Measurements from ENCODE around the gene XAB2. TPM values are rescaled to one million over a fixed set of nuclear protein-coding genes. Genes with fewer than 3 reads are reported as not detected.

Gene XAB2
- 42.2 and 45.3 TPM in 2 replicates for total RNA-seq

DNA sequence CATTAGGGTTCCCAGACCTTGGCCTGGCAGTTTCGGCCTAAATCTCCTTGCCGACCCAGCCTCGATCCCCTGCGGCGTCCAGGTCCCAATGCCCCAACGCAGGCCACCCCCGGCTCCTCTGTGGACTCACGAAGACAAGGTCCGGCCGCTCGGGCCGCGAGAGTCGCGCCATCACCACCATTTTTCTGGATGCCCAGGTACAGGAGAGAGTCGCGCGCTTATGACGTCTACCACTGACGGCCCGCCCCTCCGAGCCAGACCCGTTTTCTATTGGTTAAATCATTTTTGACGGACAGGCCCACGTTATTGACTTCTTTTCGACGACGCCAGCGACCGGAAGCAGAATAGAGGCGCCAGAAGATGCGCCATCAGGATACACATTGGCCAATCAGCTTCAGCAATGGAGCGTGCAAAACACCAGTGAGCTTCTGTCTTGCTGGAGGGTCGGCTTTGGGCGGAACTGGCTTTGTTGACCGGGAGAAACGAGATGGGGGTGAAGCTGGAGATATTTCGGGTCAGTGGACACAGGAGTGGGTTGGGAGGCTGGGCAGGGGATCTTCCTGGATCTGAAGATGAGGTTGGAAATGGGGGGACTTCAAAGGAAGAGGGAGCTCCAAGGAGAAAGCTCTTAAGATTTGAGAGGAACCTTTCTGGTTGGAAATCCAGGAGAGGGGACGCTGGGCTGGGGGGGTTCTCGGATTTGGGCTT lies at the start of gene XAB2, which contains the start of gene PET100:
XAB2 (minus strand) TSS at position 199 of the 708 bp plus-strand sequence; CDS start at position 181, 18 bp downstream.
PET100 (plus strand) TSS at position 447 of the 708 bp plus-strand sequence; CDS start at position 488, 41 bp downstream.

DNA sequence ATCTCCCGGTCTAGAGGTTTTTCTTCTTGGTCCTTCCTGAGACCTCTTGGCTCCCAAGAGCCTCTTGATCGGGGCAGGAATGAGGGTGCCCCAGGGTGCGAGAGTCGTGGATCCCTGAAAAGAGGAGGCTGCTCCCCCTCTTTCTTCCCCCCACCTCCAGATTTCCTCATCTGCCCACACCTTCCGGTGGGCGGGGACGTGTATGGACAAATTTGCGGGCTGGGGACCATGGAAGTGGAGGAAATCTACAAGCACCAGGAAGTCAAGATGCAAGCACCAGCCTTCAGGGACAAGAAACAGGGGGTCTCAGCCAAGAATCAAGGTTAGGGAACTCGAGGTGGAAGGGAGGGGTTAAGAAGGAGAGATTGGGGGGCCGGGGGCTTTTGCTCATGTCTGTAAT lies 47.5 kb upstream of the XAB2 start, which contains the start of gene MCEMP1:
MCEMP1 (plus strand) TSS at position 237 of the 400 bp plus-strand sequence; CDS start at position 268, 31 bp downstream.

DNA sequence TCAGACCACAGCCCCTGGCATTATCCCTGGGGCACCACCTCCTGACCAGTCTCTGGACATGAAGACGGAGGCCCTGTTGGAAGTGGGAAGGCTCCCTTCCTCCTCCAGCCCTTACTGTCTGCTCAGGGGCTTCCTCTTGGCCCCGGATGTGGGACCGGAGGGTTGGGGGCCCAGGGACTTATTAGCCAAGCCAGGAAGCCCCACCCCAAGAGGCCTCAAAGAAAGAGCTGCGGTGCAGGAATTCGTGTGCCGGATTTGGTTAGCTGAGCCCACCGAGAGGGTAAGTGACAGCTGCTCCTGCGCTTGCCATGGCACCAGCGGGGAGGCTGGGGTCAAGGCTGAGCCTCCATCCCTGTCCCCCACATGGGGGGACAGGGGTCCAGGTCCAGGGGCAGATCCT lies 39.5 kb upstream of the XAB2 start, which contains the start of gene RETN:
RETN (plus strand) TSS at position 208 of the 400 bp plus-strand sequence. CDS start 278 bp downstream, outside the sequence.

DNA sequence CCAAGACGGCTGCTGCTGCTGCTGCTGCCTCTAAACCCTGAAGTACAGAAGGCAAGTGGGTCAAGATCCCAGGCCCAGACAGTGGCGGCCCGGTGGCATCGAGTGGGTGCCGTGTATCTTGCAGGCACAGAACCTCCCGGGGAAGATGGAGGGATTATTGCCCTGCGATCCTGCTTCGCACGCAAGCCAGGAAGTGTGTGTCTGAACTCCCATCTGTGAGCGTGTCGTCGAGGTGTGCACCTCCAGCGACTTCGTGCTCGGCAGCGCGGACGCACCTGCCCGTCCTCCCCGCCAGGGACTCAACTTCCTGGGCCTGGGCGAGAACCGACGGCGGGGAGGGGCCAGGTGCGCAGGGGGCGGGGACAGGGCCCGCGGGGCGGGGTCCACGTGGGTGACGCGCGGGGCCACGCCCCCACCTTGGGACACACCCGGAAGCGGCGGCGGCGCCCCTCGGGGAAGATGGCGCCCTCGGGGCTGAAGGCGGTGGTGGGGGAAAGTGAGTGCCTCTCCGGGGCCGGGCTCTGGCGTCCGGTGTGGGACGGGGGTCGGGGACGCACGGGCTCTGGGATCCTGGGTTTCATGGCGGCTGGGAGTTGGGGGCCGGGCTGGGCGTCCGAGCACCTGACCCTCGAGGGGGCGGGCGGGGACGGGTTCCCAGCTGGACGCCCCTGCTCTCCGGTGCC lies 7.5 kb upstream of the XAB2 start, which contains the start of gene STXBP2:
STXBP2 (plus strand) TSS at position 420 of the 683 bp plus-strand sequence; CDS start at position 460, 40 bp downstream.

DNA sequence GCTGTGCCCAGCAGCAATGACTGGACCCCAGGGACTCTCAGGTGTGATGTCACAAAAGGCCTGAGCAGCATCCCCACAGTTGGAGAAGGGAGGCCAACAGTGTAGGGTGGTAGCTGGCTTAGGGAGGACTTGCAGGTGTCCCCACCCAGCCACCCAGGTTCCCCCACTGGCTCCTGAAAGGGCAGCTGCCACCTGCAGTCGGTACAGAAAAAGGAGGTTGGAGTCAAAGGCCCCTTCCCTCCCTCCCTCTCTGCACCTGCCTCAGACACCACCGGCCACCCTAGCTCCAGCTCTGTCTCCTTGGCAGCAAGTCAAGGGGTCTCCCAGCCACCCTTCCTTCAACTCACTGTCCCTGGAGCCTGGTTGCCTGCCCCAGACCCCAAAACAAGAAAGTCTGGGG lies 4.4 kb upstream of the XAB2 start, which contains the start of gene PCP2:
PCP2 (minus strand) TSS at position 22 of the 400 bp plus-strand sequence. CDS start 262 bp downstream, outside the sequence.

DNA sequence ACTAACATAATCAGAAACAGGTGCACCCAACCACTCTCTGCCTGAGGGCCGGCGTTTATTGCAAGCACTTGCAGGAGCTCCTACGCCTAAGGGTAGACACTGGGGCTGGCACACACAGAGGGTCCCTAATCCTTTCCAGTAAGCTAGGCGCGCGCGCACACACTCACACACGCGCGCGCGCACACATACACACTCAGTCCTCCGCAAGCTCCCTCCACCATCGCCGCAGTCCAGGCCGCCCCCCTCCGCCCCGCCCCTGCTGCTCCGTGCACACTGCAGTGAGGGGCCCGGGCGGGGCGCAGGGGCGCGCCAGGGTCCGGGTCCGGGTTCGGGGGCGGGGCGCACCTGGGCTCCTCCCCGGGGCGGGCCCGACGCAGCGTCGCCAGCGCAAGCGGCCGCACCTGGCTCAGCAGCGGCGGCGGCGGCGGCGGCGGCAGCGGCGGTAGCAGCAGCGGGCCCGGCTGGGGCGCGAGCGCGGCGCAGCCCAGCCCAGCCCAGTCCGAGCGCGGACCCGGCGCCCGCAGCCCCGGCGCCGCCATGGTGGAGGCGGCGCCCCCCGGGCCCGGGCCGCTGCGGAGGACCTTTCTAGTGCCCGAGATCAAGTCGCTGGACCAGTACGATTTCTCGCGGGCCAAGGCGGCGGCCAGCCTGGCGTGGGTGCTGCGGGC lies 33.7 kb downstream of the XAB2 start, which contains the start of gene CAMSAP3:
CAMSAP3 (plus strand) TSS at position 398 of the 668 bp plus-strand sequence; CDS start at position 538, 140 bp downstream.

Other genes starting within 250 kb of the XAB2 start
- 2.6 and 3.9 TPM in 2 replicates for gene PEX11G, start 140.5 kb downstream of the XAB2 start, total RNA-seq
- gene ZNF358, start 113.4 kb downstream of the XAB2 start, total RNA-seq = 20.2 and 22.5 TPM in 2 replicates
- 3.9 and 4.6 TPM in 2 replicates for gene MCOLN1, start 106.9 kb downstream of the XAB2 start, total RNA-seq
- gene PNPLA6, start 93.8 kb downstream of the XAB2 start, total RNA-seq = 159 and 163 TPM in 2 replicates
- not detected in 2 replicates for gene CAMSAP3, start 33.7 kb downstream of the XAB2 start, total RNA-seq
- 4.9 and 7.4 TPM in 2 replicates for gene PET100, start 248 bp upstream of the XAB2 start, total RNA-seq
- gene PCP2, start 4.2 kb upstream of the XAB2 start, total RNA-seq = not detected in 2 replicates
- 12.1 and 22.8 TPM in 2 replicates for gene STXBP2, start 7.6 kb upstream of the XAB2 start, total RNA-seq
- gene RETN, start 39.5 kb upstream of the XAB2 start, total RNA-seq = not detected in 2 replicates
- gene MCEMP1, start 47.5 kb upstream of the XAB2 start, total RNA-seq = not detected in 2 replicates
- gene TRAPPC5, start 51.3 kb upstream of the XAB2 start, total RNA-seq = 86.2 and 107 TPM in 2 replicates
- gene FCER2, start 72.6 kb upstream of the XAB2 start, total RNA-seq = not detected in 2 replicates
- gene CLEC4G, start 102.6 kb upstream of the XAB2 start, total RNA-seq = not detected in 2 replicates
- not detected in 2 replicates for gene CD209, start 118.0 kb upstream of the XAB2 start, total RNA-seq
- not detected in 2 replicates for gene CLEC4M, start 133.7 kb upstream of the XAB2 start, total RNA-seq
- 25.5 and 44.4 TPM in 2 replicates for gene EVI5L, start 200.7 kb upstream of the XAB2 start, total RNA-seq
- gene PRR36, start 244.8 kb upstream of the XAB2 start, total RNA-seq = not detected in 2 replicates